HL-60 (cell line): ENCODE measurements around the gene CCDC85C.

Experiments used
- DNase-seq, 2 experiments: peaks; one replicate each; pipeline ENCODE4 v3.0.0-alpha.2; 2010 to 2020; ENCODE audit warnings: low read depth in 1 of 2, low spot score in 1 of 2
- H3K27ac ChIP-seq: fragments of 250-450 bp; sonication (Bioruptor Pico); replicated peaks from 2 replicates; pipeline ENCODE4 v1.5.1; 2020; ENCODE audit warnings: mild to moderate bottlenecking, moderate library complexity
- H3K27me3 ChIP-seq: fragments of 250-450 bp; sonication (Bioruptor Pico); 2 replicates; pipeline ENCODE4 v1.5.1; 2021; ENCODE audit warnings: mild to moderate bottlenecking, moderate library complexity; ENCODE audit not compliant: insufficient read depth, poor library complexity, severe bottlenecking
- H3K4me3 ChIP-seq: replicated peaks from 2 replicates; pipeline ENCODE4 v1.5.1; 2011; ENCODE audit warnings: mild to moderate bottlenecking, control low read depth, low read length; ENCODE audit not compliant: insufficient read depth
- CTCF ChIP-seq: IDR thresholded peaks from one replicate; pipeline ENCODE4 v1.5.1; 2011; ENCODE audit warnings: low read length, control low read depth, inconsistent platforms; ENCODE audit not compliant: insufficient read depth
- GABPA ChIP-seq: IDR thresholded peaks from 2 replicates; pipeline ENCODE4 v1.6.1; 2012; ENCODE audit warnings: low read depth
- POLR2AphosphoS5 ChIP-seq: IDR thresholded peaks from 2 replicates; pipeline ENCODE4 v1.6.1; 2012; ENCODE audit warnings: low read depth
- REST ChIP-seq: IDR thresholded peaks from 2 replicates; pipeline ENCODE4 v1.6.1; 2012; ENCODE audit warnings: low read depth; ENCODE audit not compliant: insufficient replicate concordance
- SPI1 ChIP-seq: IDR thresholded peaks from 2 replicates; pipeline ENCODE4 v1.6.1; 2012; ENCODE audit warnings: low read depth, mild to moderate bottlenecking, borderline replicate concordance

CCDC85C gene

GRCh38 chr14:99537399-99537798 is 66.6 kb downstream of the CCDC85C start:
- H3K27me3 ChIP-seq = no peaks in the 10 kb centered on the region
- H3K4me3 ChIP-seq = no peak overlapping the region
- TF ChIP-seq GABPA (no peak), CTCF (no peak), SPI1 (no peak), REST (no peak), POLR2AphosphoS5 (no peak)
- no peak overlapping the region for H3K27ac ChIP-seq
- no peak for DNase-seq

GRCh38 chr14:99535908-99536778 is 67.9 kb downstream of the CCDC85C start:
- DNase-seq = no peak
- H3K27ac ChIP-seq = no peak overlapping the region

More at GRCh38 chr14:99535908-99536778, 67.9 kb downstream of the CCDC85C start:
- Histone ChIP-seq H3K27me3 (no peaks in the 10 kb centered on the region), H3K4me3 (no peak overlapping the region)
- TF ChIP-seq POLR2AphosphoS5 (no peak), CTCF (no peak), REST (no peak), GABPA (no peak), SPI1 (no peak)
